GM12891 (cell line): ENCODE data around the gene TMEM88.

Source experiments
- PAX5 ChIP-seq: IDR thresholded peaks from 2 replicates; pipeline ENCODE4 v1.6.1; 2011; ENCODE audit warnings: low read length, moderate library complexity, mild to moderate bottlenecking; ENCODE audit not compliant: insufficient read depth, severe bottlenecking
- POLR2A ChIP-seq: IDR thresholded peaks from 2 replicates; pipeline ENCODE4 v1.6.1; 2011; ENCODE audit warnings: low read depth, low read length, control low read depth
- POLR2AphosphoS5 ChIP-seq: IDR thresholded peaks from 2 replicates; pipeline ENCODE4 v1.6.1; 2011; ENCODE audit warnings: low read depth, low read length, control low read depth
- POU2F2 ChIP-seq: IDR thresholded peaks from 2 replicates; pipeline ENCODE4 v1.6.1; 2011; ENCODE audit warnings: low read depth, mild to moderate bottlenecking, control low read depth, low read length, moderate library complexity
- TAF1 ChIP-seq: IDR thresholded peaks from 2 replicates; pipeline ENCODE4 v1.6.1; 2011; ENCODE audit warnings: low read depth, low read length, control low read depth

DNA sequence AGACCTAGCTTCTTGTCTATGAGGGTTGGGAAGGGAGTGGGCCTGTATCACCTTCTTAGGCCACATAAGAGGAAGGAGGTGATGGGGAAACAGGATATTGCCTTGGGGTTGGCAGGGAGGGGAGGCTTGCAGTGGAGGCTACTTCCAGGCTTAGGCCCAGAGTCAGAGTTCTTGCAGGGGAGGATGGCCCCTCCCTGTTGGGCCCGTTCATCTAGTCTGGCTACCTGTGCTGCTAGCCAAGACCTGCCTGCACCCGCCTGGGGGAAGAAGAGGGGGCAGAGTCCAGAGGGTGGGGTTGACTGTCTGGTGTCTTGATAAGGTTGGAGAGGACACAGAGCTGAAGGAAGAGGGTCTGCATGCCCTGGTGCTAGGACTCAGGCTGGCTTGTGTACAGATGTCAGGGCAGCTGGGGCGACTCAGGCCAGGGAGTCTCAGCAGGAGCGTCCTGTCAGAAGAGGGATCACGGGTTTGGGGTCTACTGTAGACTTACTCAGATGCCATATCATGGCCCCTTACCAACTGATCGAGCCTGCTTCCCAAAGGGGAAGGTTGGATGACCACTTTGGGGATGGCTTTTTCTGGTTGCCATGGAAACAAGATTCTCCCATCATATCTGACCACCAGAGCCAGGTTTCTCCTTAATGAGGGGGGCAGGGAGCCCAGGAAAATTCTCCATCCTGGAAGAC, 15.5 kb upstream of the TMEM88 start:
- no peak for TF ChIP-seq POLR2AphosphoS5
- no peak for TF ChIP-seq TAF1
- TF ChIP-seq POLR2A: no peak
- no peak for TF ChIP-seq POU2F2
- TF ChIP-seq PAX5: no peak
